SU-DHL-6 (cell line): ENCODE data around the gene METRN.

ENCODE experiments used
- EZH2phosphoT487 ChIP-seq: fragments of 200-600 bp; sonication (generic), shearing (Covaris generic); conservative IDR thresholded peaks from 2 replicates; pipeline ENCODE4 v1.6.1; 2018; ENCODE audit warnings: mild to moderate bottlenecking, antibody characterized with exemption, low read length, moderate library complexity, mixed read lengths
- TF ChIP-seq, protein P1 (sequence below): fragments of 200-600 bp; sonication (generic); IDR thresholded peaks from one replicate; pipeline ENCODE4 v1.5.1; 2017; ENCODE audit warnings: antibody characterized with exemption, mild to moderate bottlenecking, low read length, moderate library complexity; ENCODE audit not compliant: insufficient read depth, poor library complexity, severe bottlenecking

DNA sequence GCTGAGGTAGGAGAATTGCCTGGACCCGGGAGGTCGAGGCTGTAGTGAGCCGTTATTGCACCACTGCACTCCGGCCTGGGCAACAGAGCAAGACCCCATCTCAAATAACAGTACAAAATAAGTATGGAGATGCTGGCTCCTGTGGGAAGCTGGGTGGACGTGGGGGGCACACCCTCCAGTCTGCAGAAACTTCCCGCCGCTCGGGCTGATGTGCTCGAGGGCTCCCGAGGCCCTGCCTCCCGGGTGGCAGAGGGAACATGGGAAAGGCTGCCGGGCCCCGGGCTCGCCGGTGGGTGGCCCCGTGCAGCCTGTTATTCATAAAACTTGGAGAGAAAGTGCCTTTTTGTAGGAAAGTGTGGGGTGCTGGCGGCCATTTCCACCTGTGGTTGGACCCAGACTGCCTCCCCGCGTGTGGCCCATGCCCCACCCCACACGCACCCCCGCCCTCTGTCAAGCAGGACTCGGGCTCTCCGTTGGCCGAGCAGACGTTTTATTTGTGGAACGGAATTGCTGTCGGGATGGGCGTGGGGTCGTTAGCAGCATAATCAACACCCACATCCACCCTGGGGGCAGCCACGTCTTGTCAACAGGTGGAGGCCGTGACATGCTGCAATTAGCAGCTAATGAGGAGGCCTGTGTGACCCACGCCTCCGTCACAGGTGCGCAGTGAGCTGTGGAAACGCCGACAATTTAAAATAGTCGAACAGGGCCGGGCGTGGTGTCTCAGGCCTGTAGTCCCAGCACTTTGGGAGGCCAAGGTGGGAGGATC lies 33.2 kb downstream of the METRN start:
- TF ChIP-seq, protein P1, sequence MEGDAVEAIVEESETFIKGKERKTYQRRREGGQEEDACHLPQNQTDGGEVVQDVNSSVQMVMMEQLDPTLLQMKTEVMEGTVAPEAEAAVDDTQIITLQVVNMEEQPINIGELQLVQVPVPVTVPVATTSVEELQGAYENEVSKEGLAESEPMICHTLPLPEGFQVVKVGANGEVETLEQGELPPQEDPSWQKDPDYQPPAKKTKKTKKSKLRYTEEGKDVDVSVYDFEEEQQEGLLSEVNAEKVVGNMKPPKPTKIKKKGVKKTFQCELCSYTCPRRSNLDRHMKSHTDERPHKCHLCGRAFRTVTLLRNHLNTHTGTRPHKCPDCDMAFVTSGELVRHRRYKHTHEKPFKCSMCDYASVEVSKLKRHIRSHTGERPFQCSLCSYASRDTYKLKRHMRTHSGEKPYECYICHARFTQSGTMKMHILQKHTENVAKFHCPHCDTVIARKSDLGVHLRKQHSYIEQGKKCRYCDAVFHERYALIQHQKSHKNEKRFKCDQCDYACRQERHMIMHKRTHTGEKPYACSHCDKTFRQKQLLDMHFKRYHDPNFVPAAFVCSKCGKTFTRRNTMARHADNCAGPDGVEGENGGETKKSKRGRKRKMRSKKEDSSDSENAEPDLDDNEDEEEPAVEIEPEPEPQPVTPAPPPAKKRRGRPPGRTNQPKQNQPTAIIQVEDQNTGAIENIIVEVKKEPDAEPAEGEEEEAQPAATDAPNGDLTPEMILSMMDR: no peak
- TF ChIP-seq EZH2phosphoT487: no peak
